ENCODE results near the gene LRRC42. TPM values are rescaled to one million over a fixed set of nuclear protein-coding genes. Genes with fewer than 3 reads are reported as not detected.

The LRRC42 gene
- total and polyA plus RNA-seq, 10 of the 15 experiments (the other 5 are each of a cell fraction or from before 2014, with no cell fraction given): 11.0 to 34.4 (median 23.0) TPM

DNA sequence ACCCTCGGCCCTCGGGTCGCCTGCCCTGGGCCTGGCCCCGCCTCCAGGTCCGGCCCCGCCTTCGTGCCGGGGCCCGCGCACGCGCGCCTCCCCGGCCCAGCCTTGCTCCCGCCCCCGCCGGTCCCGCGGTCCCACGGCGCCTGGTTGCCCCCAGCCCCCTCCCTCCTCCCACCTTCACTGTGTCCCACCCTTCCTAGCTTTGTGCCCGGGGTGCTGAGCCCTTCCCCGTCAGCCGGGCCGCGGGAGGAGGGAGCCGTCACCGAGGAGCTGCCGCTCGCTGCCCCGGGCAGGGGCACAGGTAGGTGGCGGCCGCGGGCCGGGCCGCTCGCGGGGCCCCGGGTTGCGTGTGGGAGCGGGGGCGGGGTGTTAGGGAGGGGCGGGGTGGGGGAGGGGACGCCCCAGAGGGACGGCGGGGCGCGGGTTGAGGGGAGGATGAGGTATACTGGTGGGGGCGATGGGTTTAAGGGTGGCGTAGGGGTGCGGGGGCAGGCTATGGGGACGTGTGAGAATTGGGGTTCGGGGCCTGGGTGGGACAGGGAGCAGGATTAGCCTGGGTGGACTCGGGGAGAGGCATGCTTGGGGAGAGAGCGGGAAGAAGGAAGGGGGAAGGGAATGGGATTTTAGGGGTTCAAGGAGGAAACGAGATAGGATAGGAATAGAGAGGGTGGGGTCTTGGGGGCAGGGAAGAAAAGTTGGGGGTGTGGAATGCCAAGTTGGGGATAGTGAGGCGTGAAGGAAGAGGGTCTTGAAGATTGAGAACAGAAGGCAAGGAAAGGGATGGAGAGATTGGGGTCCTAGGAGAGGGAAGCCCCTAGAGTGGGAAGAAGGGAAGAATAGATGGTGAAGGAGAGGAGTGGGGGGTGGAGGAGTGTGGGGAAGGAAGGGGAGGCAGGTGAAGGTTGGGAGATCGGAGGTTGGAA, at the start of gene LRRC42 (continued):
- TF ChIP-seq CTCF (IDR thresholded peaks at IDR 0.05 in 2 of 3, conservative IDR thresholded peaks at IDR 0.05 in 1 of 3; ENCODE audit: control insufficient read depth in 2 of 3, extremely low read depth in 1 of 3, insufficient read depth in 1 of 3, low read depth in 3 of 3, low read length in 3 of 3) (peak in 2 of 3 experiments; percentile 27 to 29; a peak in 3 of 6 replicates), TAF1 (IDR thresholded peaks at IDR 0.05; ENCODE audit: borderline replicate concordance, low read depth, low read length) (no peak), NFXL1 (IDR thresholded peaks at IDR 0.05; ENCODE audit: borderline replicate concordance) (no peak), ETV6 (conservative IDR thresholded peaks at IDR 0.05 in 1 of 2, IDR thresholded peaks at IDR 0.05 in 1 of 2; ENCODE audit: borderline replicate concordance in 1 of 2, low read depth in 1 of 2) (no peak), MLLT1 (IDR thresholded peaks at IDR 0.05) (peak; percentile 61; the same call in 1 of the 2 replicates), SREBF1 (IDR thresholded peaks at IDR 0.05; ENCODE audit: low read length) (no peak), SMC3 (IDR thresholded peaks at IDR 0.05; ENCODE audit: borderline replicate concordance, low read length) (no peak), FOS (IDR thresholded peaks at IDR 0.05; ENCODE audit: borderline replicate concordance, extremely low read depth, insufficient read length) (no peak), SUPT20H (IDR thresholded peaks at IDR 0.05; ENCODE audit: borderline replicate concordance, control insufficient read depth, low read depth, low read length) (no peak), IRF4 (IDR thresholded peaks at IDR 0.05; ENCODE audit: low read depth, low read length) (no peak), BACH1 (IDR thresholded peaks at IDR 0.05; ENCODE audit: borderline replicate concordance) (peak; percentile 82), HDGF (IDR thresholded peaks at IDR 0.05) (peak; percentile 88), GATAD2B (conservative IDR thresholded peaks at IDR 0.05; ENCODE audit: low read depth) (peak; percentile 67), MXI1 (IDR thresholded peaks at IDR 0.05; ENCODE audit: low read depth, low read length) (peak; percentile 19; the same call in 1 of the 2 replicates), POLR2A (IDR thresholded peaks at IDR 0.05; ENCODE audit: low read depth, low read length) (peak; percentile 76), ZZZ3 (IDR thresholded peaks at IDR 0.05; ENCODE audit: control insufficient read depth, insufficient read length, low read depth) (no peak), SIX5 (IDR thresholded peaks at IDR 0.05; ENCODE audit: low read depth, low read length, severe bottlenecking) (no peak), CHD4 (IDR thresholded peaks at IDR 0.05) (no peak)
- TF ChIP-seq, protein P1, sequence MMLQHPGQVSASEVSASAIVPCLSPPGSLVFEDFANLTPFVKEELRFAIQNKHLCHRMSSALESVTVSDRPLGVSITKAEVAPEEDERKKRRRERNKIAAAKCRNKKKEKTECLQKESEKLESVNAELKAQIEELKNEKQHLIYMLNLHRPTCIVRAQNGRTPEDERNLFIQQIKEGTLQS (IDR thresholded peaks at IDR 0.05; ENCODE audit: borderline replicate concordance, extremely low read depth, low read depth, low read length): no peak
- TF ChIP-seq, protein P2, sequence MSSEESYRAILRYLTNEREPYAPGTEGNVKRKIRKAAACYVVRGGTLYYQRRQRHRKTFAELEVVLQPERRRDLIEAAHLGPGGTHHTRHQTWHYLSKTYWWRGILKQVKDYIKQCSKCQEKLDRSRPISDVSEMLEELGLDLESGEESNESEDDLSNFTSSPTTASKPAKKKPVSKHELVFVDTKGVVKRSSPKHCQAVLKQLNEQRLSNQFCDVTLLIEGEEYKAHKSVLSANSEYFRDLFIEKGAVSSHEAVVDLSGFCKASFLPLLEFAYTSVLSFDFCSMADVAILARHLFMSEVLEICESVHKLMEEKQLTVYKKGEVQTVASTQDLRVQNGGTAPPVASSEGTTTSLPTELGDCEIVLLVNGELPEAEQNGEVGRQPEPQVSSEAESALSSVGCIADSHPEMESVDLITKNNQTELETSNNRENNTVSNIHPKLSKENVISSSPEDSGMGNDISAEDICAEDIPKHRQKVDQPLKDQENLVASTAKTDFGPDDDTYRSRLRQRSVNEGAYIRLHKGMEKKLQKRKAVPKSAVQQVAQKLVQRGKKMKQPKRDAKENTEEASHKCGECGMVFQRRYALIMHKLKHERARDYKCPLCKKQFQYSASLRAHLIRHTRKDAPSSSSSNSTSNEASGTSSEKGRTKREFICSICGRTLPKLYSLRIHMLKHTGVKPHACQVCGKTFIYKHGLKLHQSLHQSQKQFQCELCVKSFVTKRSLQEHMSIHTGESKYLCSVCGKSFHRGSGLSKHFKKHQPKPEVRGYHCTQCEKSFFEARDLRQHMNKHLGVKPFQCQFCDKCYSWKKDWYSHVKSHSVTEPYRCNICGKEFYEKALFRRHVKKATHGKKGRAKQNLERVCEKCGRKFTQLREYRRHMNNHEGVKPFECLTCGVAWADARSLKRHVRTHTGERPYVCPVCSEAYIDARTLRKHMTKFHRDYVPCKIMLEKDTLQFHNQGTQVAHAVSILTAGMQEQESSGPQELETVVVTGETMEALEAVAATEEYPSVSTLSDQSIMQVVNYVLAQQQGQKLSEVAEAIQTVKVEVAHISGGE (CRISPR knock-in tag; IDR thresholded peaks at IDR 0.05): no peak
